HG02798 (cell line): ENCODE results near the gene PRDM1.

Source experiments
- ATAC-seq: cut with Tn5 transposase; IDR thresholded peaks from one replicate; pipeline ENCODE4 v1.9.1; 2021; ENCODE audit warnings: mild to moderate bottlenecking; ENCODE audit not compliant: unreplicated experiment, poor library complexity

The PRDM1 gene

DNA sequence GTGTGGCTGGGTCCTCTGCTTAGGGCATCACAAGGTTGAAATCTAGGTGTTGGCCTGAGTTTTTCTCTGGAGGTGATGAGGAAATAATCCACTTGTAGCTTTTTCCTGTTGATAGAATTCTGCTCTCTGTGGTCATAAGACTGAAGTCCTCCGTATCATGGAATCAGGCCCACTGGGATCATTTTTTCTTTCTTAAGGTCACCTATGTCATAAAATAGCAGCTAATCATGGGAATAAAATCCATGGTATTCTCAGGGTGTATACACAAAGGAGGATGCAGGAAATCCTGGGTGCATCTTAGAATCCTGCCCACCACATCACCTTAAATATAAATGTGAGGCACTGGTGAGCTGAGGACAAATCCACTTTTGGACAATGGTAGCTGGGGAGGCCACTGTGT is 72.7 kb downstream of the PRDM1 start:
- ATAC-seq: no peak
